LNCAP (cell line): Measurements from ENCODE around the gene GABRD.

ENCODE experiments used
- CTCF ChIP-seq: fragments of 450-650 bp; IDR thresholded peaks from 2 replicates; pipeline ENCODE4 v1.5.1; 2017; ENCODE audit warnings: mild to moderate bottlenecking

GABRD gene

GRCh38 chr1:2074396-2074795 is 55.3 kb downstream of the GABRD start:
- TF ChIP-seq CTCF, result no peak

DNA sequence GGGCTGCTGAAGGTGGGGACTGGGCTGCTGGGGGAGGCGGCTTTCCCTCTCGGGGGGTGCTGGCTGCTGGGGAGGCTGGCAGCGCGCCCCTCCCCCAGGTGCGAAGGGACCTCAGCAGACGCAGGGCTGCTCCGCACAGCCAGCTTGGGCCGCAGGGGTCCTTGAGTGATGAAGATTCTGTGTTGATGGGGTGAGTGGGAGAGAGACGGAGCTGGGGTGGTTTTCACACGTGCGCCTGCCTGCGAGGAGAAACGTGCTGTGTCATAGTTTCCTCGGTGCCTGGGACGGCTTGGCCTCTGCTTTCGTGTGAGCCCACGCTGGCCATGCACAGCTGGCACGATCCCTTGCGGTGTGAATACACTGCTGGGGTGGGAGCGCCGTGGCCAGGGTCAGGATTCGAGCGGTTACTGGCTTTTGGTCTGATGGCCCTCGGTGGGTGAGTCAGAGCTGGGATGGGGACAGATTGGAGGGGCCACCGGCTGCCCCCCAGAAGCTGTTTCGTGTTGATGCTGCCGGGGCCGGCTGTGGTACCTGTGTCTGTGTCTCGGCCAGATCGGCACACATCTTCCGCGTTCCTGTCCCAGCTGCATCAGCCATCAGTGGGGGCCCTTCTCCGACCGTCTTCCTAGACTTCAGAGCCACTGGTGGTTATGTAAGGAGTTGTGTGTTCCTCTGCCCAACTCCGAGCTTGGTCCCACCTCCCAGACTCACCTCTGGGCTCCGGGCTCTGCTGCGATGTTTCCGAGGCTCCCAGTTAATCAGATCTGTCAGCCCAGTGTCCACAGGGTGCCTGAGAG is 56.0 kb downstream of the GABRD start:
- no peak for TF ChIP-seq CTCF

- no peak for TF ChIP-seq CTCF
Measured at GRCh38 chr1:2076826-2077225, 57.7 kb downstream of the GABRD start.

GRCh38 chr1:2078170-2078569 is 59.0 kb downstream of the GABRD start:
- no peak for TF ChIP-seq CTCF

- no peak for TF ChIP-seq CTCF
Measured at GRCh38 chr1:2079396-2080085, 60.4 kb downstream of the GABRD start.

DNA sequence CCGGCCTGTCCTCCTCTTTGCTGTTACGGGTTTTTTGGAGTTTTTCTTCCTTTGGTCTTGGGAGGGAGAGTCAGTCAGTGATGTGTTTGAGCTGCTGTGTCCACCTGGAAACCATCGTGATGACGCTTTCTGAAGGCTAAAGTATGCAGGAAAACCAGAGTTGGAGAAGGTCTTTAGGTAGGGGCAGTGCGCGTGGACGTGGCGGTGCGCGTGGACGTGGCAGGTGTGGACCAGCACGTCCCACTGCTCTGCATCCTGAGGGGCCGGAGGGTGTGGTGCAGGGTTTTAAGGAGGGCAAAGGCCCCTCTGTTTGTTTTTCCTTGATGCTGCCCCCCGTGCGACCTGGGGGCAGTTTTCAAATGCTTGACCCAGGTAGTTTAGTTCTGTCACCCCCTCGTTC is 61.0 kb downstream of the GABRD start:
- TF ChIP-seq CTCF, result no peak
